Activated CD4-positive, alpha-beta T cell treated with anti-CD3 and anti-CD28 coated beads for 24 hours (primary cell): ENCODE measurements around the gene PARN.
"Not testable (repeated sequence)": the region's sequence is repeated elsewhere in the genome, so short reads cannot be mapped to it uniquely, and the experiment has no call there.

Experiments used
- DNase-seq, 2 donors: peaks; one replicate each; pipeline ENCODE4 v3.0.0-alpha.2; 2020; ENCODE audit warnings: low read depth in 2 of 2

Gene PARN

DNA sequence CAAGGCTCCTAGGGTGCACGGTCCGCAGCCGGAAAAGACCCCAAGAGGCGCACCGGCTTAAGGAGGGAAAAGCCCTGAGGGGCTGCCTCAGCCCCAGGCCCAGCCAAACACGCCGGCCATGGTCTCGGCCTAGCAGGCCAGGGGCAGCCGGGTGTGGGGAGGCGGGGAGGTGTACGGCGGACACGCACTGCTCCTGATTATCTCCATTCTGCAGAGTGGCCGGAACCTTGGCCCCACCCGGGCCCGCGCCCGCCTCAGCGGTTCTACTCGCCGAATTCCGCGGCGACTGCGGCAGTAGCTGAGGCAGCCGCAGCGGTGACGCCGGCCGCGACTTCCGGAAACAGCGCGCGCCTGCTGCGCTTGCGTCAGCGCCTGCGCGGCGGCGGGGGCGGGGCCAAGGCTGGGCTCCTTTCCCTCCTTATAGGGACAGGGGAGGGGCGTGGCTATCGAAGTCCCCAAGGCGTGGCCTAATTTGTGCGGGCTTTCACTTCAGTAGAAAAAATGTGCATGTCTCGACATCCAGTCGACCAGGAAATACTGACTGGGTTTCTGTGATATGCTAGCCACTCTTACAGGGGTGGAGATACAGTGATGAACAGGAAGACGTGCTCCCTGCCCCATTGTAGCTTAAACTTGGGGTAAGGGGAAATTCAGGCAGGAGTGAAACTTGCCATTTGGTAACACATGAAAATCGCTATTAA is at the start of gene PARN:
Gene PARN (minus strand): TSS at position 342 of the 701 bp plus-strand sequence. CDS start 135 bp downstream, at position 207.
- DNase-seq, result peak; percentile 97 to 98

GRCh38 chr16:14678748-14679497 is 48.9 kb upstream of the PARN start:
- no peak for DNase-seq

DNA sequence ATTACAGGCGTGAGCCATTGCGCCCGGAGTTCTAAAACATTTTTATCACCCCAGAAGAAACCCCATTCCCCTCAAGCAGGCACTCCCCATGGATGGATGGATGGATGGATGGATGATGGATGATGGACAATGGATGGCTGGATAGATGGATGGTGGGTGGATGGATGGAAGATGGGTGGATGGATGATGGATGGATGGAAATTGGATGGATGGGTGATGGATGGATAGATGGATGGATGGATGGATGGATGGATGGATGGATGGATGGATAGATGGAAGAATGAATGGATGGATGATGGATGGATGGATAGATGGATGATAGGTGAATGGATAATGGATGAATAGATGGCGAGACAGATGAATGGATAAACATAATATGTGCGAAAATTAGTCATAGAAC is 47.6 kb upstream of the PARN start:
- no peak for DNase-seq

DNA sequence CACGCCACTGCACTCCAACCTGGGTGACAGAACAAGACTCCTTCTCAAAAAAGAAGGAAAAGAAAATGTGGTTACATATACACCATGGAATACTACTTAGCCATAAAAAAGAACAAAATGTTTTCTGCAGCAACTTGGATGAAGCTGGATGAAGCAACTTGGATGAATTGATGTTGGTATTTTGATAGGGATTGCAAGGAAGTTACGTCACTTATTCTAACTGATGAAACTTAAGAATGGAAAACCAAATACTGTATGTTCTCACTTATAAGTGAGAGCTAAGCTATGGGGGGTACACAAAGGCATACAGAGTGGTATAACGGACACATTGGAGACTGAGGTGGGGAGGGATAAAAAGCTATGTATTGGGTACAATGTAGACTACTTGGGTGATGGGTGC is 46.6 kb upstream of the PARN start:
- no peak for DNase-seq

DNA sequence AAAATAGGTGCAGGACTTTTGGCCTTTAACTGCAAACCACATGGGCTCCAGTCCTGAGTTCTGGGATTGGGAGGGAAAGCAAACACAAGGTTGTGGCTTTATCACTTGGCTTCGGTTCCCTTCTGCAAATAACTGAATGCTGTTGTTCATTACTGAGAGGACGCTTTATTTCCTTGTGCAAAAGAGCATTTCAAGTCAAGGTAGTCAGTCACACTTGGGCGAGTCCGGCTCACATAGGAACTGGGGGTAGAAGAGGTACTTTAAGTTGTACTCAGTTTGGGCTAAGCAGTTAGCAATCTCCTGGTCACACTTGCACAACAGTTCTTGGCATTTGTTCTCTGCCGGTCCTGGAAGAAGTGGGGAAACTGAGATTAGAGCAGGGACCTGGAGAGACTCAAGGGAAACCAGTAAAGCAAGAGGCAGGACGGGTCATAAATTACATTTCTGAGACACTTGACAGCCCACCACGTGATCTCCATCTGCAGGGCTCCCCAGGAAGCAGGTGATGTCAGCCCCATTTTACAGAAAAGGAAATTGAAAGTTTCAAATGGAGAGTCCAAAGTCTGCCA is 42.4 kb upstream of the PARN start:
- DNase-seq, result no peak

GRCh38 chr16:14669776-14670175 is 39.7 kb upstream of the PARN start:
- no peak for DNase-seq

GRCh38 chr16:14668556-14669223 is 38.6 kb upstream of the PARN start:
- no peak for DNase-seq

DNA sequence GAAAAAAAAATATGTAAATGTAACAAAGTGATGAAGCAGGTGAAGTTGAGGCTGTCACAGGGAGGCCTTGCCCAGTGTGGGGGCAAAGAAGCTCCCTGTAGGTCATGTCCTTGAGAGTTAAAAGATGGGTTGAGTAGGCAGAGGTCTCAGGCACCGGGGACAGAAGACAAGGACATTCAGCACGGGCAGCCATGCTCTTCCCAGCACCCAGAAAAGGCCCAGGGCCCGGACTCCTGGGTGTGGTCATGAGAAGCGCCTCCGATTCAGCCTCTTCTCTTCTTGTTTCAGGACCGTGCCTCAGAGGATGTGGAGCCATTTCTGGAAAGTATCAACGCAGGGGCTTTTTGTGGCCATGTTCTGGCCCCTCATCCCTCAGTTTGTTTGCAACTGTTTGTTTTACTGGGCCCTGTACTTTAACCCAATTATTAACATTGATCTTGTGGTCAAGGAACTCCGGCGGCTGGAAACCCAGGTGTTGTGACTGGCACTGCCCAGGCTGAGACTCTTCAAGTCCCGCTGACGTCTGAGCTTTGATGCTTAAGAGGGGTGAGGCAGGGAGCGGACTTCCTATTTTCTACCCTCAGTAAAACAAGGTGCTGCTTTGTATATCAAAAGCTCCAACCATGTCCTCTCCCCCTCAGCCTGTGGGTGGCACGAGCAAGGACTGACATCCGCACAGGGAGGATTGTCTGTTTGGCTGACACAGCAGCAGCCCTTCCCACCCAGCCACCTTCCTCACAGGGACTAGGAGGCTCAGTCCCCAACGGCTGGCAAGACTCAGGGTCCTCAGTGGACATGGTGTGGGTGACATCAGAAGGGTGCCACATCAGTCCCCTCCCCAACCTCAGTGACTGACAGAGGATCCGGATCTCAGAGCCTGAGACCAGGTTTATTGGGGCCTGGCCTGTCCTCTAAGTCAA is 37.5 kb upstream of the PARN start:
- DNase-seq, result no peak

- DNase-seq, result no peak
Observed at GRCh38 chr16:14658063-14658462, 28.0 kb upstream of the PARN start.

GRCh38 chr16:14652726-14653125 is 22.7 kb upstream of the PARN start:
- no peak for DNase-seq

DNA sequence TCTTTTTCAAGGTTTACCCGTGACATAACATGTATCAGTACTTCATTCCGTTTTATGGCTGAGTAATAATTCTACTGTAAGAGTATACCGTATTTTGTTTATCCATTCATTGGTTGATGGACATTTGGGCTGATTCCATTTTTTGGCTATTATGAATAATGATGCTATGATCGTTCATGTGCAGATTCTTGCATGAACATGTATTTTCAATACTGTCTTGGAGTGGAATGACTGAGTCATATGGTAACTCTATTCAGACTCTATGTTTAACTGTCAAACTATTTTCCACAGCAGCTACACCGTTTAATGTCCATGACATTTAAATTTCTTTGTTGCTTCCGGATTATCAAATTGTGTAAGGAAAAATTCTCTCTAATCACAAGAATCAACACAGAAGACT is 20.6 kb upstream of the PARN start:
- DNase-seq, result no peak

DNA sequence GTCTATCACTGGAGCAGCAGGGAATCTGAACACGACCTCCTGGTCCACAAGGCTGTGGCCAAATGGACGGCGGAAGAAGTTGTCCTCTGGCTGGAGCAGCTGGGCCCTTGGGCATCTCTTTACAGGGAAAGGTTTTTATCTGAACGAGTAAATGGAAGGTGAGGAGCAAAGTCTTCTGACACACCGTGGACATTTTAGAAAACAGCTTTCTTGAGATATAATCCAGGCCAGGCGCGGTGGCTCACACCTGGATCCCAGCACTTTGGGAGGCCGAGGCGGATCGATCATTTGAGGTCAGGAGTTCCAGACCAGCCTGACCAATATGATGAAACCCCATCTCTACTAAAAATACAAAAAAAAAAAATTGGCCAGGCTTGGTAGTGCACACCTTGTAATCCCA is 19.8 kb upstream of the PARN start:
- DNase-seq, result no peak

DNA sequence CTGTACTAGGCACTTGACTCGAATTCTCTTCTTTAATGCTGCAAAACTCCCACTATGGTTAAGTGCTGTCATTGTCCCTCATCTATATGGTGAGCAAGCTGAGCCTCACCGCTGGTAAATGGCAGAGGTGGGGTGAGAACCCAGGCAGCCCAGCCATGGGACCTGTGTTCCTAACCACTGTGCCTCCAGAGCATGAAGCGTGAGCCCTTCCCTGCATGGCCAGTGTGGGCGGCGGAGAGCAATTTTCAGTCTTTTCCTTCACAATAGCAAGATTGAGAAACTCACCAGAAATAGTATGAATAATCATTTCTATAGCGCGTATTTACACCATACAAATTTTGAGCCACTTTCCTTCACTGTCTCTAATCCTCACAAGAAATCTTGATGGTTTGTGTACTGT is 11.9 kb upstream of the PARN start:
- DNase-seq, result no peak

DNA sequence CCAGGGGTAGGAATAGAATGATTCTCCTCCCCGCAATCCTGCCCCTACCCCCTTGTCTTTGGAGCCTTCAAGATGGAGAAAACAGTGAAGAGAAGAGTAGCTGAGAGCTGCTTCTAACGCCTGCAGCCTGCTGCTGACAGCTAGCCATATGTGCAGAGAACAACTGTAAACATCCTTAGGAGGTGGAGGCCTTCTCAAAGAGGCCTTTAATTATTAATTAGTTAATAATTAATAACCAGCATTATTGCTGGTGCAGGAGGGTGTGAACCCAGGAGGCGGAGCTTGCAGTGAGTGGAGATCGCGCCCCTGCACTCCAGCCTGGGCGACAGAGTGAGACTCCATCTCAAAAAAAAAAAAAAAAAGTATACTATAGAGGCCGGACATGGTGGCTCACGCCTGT is 11.1 kb upstream of the PARN start:
- DNase-seq, result no peak

- no peak for DNase-seq
Observed at GRCh38 chr16:14640538-14640937, 10.5 kb upstream of the PARN start.

GRCh38 chr16:14636951-14637240 is 6.8 kb upstream of the PARN start:
- DNase-seq, result not testable (repeated sequence)

DNA sequence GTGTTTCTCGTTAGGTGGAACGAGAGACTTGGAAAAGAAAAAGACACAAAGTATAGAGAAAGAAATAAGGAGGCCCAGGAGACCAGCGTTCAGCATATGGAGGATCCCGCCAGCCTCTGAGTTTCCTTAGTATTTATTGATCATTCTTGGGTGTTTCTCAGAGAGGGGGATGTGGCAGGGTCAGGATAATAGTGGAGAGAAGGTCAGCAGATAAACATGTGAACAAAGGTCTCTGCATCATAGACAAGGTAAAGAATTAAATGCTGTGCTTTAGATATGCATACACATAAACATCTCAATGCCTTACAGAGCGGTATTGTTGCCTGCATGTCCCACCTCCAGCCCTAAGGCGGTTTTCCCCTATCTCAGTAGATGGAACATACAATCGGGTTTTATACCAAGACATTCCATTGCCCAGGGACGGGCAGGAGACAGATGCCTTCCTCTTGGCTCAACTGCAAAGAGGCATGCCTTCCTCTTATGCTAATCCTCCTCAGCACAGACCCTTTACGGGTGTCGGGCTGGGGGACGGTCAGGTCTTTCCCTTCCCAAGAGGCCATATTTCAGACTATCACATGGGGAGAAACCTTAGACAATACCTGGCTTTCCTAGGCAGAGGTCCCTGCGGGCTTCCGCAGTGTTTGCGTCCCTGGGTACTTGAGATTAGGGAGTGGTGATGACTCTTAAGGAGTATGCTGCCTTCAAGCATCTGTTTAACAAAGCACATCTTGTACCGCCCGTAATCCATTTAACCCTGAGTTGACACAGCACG is 6.3 kb upstream of the PARN start:
- not testable (repeated sequence) for DNase-seq

GRCh38 chr16:14635395-14636165 is 5.5 kb upstream of the PARN start:
- no peak for DNase-seq

DNA sequence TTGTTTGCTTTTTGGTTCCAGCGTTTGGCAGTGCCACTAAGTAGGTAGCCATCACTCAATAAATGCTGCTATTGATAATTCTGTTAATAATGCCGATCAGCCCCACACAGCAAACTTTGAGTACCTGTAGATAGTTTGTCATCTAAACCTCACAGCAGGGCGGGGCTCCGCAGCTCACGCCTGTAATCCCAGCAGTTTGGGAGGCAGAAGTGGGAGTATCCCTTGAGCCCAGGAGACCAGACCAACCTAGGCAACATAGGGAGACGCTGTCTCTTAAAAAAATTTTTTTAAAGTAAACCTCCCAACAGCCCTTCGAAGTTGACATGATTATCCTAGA is 4.3 kb upstream of the PARN start:
- DNase-seq, result no peak
